ENCODE results near the gene TECPR2.
"Not testable (repeated sequence)": the region's sequence is repeated elsewhere in the genome, so short reads cannot be mapped to it uniquely, and the experiment has no call there.

Gene TECPR2

DNA sequence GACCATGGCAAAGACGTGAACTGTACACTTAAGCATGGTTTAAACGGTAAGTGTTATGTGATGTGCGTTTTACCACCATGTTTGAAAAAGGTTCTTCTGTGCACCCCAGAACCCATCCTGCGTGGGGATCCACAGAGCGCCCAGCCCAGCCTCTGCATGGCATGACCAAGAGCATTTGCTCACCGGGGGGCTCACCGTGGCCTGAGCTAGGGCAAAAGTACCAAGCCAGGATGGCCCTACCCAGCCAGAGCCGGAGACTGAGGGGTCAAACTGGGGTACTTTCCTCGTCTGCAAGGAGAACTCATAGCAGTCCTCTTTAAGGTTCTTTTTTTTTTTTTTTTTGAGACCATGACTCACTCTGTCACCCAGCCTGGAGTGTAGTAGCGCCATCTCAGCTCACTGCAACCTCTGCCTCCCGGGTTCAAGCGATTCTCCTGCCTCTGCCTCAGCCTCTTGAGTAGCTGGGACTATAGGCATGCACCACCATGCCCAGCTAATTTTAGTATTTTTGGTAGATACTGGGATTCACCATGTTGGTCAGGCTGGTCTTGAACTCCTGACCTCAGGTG, 163.3 kb downstream of the TECPR2 start:
- DNase-seq (ENCODE audit: low spot score): no peak

DNA sequence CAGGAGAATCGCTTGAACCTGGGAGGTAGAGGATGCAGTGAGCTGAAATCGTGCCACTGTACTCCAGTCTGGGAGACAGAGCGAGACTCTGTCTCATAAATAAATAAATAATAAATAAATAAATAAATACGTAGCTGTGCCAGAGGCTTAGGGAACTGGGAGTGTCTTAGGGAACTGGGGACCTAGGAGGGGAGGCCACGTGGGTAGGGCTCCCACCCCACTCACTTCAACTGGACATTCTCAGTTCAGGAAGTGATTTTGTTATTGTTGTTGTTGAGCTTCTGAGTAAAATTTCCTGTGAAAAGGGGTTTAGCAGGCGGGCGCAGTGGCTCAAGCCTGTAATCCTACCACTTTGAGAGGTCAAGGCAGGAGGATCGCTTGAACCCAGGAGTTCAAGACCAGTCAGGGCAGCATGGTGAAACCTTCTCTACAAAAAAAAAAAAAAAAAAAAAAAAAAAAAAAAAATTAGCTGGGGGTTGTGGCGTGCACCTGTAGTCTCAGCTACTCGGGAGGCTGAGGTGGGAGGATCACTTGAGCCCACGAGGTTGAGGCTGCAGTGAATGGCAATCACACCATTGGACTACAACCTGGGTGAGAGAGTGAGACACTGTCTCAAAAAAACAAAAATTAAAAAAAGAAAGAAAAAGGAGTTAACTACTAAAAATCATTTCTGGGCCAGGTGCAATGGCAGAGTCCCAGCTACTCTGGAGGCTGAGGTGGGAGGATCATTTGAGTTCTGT, 165.9 kb downstream of the TECPR2 start:
- DNase-seq (ENCODE audit: low spot score): no peak

DNA sequence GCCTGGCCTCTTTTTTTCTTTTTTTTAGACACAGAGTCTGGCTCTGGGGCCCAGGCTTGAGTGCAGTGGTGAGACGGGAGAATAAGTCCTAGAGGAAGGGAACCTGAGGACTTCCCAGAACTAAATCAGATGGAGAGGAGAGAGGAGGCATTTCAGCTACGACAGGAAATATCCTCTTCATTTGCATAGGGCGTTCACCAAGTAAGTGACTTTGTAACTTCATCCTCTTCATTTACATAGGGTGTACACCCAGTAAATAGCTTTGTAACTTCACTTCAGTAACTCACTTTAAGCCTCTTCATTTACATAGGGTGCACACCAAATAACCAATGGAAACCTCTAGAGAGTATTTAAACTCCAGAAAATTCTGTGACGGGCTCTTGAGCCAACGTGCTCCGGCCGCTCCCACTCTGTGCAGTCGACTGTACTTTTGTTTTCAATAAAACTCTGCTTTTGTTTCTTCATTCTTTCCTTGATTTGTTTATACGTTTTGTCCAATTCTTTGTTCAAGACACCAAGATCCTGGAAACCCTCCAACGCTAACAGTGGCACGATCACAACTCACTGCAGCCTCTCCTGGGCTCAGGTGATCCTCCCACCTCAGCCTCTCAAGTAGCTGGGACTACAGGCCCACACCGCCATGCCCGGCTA, 168.2 kb downstream of the TECPR2 start:
- no peak for DNase-seq (ENCODE audit: low spot score)

DNA sequence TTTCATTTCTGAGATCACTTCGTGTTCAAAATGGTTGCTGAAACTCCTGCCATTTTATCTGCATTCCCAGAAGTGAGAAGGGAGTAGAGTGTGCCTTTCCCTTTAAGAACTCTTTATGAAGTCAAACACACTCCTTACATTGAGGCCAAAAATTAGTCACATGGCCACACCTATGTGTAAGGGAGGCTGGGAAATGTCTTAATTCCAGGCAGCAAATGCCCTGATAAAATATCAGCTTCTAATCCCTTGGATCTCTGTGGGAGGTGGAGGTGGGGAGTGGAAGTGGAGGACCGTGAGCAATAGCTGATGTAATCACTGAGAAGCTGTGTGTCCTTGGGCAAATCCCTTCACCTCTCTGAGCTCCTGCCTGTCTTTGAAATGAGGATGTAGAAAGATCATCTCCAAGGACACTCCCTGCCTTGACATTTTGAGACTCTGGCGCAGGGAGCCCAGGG, 169.5 kb downstream of the TECPR2 start:
- no peak for DNase-seq (ENCODE audit: low spot score)

DNA sequence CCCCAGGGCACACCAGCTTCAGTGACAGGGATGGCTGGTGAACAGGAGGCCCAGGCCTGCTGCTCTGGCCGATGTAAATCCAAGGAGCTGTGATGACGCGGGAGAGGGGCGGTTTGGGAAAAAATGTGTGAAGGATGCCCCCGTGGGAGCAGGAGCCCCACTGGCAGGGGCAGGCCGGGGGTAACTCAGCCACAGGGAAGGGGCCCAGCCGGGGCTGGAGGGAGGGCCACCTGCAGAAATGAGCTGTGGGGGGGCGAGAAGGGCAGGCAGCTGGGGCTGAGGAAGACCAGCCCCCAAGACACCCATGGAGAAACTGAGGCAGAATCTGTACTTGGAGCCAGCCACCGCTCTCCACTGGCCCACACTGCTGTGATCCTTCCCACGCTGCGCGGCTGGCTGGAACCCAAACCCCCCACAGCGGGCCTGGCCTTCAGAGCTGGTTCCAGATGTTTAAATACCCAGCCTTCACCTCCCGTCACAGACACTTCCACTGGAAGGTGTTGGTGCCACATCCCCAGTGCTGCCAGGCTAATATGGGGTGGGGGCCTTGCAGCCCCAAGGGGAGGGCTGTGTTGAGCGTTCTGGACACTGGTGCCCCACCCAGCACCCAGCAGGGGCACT, 175.3 kb downstream of the TECPR2 start:
- DNase-seq (ENCODE audit: low spot score): no peak

DNA sequence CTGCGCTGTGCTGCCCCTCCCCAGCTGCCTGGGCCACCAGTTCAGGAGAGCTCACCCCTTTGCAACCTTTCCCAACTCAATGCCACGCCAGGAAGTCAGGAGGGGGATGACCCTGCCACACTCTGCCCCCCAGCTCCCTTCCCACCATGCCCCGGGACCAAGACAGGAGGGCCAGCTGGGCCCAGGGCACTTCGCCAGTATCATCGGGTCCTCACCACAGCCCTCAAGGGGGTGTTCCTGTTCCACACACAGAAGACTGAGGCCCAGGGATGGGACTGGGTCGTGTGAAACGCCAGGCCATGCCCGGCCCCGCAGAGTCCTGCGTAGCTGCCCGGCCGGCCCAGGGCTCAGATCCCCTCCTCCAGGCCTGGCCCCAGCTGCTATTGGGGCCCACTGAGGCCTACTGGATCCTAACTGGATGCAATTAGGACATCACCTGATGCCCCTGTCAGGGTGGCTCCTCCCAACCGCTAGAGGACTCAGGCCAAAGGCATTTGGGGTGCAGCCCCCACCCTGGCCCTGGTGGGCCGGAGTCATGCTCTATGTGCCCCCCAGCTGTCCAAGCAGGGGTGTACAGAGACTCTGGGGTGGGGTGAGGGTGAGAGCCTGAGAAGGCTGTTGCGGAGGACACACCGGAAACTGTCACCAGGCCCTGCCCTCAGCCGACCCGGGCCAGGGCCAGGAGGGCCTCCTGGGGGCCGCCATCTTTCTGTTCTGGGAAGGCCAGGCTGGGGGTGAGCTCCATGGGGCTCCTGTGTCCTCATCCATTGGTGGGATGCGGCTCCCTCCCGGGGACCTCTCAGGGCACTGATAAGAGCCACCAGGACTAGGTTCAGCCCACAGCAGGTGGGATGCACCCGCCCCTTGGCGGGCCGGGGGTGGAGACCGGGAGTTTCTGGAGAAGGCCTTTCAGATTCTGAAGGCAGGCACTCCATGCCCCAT, 176.1 kb downstream of the TECPR2 start:
- no peak for DNase-seq (ENCODE audit: low spot score)

DNA sequence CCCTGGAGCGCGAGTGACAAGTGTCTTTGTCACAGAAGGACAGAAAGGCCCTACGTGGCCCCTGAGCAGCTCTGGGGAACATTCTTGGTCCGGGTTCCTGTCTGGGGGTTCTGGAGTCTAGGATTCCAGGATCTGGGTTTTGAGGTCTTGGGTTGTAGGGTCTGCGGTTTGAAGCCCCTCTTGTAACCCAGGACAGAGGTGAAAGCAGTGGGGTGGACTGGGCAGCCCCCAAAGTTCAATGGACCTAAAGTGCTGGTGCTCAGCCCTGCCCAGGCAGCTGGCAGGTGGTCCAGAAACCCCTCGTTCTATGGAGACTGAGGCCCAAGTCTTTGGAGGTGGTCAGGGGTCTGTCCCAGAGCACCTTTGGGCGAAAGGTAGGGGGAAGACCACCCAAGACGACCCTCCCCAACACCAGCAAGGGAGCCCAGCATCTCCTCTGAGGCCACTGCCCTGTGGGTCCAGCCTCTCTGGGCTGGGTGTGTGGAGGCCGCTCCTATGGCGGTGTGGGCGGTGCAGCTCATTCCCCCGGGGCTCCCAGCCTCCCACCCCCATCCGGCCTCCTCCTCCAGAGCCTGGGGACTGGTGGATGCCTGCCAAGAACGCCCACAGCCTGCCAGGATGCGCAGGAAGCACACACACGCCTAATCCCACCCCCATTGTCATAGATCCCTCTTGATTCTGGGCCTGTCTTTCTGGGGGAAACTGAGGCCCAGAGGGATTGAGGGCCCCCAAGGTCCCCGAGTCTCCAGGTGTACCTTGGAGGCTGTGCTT, 177.0 kb downstream of the TECPR2 start:
- DNase-seq (ENCODE audit: low spot score): no peak

DNA sequence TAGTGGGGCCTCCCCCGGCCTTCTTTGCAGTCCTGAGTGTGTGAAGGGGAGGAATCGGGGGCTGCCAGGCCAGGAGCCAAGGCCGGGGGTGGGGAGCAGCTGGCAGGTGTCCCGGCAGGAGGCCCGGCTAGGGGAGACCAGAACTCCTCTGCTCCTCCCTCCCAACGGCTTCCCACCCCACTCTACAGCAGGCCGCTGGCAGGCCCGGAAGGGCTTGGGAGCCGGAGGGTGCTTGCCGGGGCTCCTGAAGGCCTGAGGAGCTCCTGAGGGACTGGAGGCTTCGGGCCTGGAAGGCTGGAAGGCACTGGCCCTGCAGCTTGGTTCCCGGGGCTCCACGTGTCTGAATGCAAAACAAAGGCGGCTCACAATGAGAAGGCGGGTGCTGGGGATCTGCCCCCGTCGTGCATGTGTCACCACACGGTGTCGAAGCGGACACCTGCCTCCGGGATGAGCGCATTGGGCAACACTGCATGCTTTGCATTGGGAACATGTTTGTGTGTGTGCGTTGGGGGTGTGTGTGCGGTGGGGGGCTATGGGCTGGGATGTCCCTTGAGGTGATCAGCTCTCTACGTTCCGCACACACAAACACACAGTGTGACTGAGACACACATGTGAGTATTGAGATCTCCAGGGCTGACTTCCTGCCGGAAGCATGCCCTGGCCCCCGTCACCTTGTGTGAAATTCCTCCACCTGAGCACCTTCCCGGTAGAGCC, 177.7 kb downstream of the TECPR2 start:
- DNase-seq (ENCODE audit: low spot score): no peak

DNA sequence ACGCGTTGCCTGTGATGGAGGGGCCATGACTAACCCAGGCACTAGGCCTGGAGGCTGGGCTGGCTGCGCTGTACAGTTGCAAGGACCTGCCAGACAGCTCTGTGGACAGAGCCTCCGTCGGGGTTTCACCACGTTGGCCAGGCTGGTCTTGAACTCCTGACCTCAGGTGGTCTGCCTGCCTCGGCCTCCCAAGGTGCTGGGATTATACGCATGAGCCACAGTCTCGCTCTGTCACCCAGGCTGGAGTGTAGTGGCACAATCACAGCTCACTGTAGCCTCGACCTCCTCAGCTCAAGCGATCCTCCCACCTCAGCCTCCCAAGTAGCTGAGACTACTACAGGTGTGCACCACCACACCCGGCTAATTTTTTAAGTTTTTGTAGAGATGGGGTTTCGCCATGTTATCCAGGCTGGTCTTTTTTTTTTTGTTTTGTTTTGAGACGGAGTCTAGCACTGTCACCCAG, 178.3 kb downstream of the TECPR2 start:
- not testable (repeated sequence) for DNase-seq (ENCODE audit: low spot score)

DNA sequence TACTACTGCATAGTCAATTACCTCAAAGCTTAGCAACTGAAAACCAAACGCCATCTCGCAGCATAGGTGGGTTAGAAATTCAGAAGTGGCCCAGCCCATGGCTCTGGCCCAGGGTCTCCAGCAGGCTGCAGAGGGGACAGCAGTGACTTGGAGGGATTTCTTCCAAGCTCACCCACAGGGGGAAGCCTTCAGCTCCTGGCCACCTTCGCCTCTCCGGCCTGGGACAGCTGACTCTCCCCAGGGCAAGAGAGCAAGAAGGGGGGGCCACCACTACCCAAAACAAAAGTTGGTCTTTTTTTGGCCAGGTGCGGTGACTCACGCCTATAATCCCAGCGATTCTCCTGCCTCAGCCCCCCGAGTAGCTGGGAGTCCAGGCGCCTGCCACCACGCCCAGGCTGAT, 179.0 kb downstream of the TECPR2 start:
- peak; percentile 42 for DNase-seq (ENCODE audit: low spot score)

DNA sequence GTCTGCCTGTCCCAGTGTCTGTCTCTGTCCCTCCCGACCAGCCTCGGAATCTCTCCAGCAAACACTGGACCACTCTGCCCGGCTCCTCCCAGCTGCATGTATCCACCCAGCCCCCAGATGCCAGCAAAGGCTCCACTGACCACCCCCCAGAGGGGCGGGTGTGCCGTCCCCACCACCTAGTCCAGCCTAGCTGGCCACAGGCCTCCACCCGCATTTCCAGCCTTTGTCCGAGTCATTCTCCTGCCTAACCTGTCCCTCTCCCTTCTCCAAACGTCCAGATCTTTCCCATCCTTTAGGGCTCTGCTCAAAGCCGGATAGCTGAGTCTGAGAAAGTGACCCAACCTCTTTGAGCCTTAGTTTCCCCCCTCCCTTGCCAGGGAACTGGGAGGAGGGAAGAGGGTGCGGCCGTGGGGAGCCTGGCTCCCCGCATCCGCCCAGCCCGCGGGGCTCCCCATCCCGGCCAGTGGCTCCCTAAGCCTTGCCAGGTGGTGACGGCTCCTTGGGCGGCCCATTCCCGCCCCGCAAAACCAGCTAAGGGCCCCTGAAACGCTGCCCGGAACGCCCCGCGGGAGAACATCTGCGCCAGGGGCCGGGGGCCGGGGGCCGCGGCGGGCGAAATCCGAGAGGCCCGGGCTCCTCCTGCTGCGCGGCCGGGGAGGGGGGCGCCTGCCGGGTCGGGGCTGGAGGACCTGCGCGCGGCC, 181.5 kb downstream of the TECPR2 start:
- DNase-seq (ENCODE audit: low spot score): no peak

DNA sequence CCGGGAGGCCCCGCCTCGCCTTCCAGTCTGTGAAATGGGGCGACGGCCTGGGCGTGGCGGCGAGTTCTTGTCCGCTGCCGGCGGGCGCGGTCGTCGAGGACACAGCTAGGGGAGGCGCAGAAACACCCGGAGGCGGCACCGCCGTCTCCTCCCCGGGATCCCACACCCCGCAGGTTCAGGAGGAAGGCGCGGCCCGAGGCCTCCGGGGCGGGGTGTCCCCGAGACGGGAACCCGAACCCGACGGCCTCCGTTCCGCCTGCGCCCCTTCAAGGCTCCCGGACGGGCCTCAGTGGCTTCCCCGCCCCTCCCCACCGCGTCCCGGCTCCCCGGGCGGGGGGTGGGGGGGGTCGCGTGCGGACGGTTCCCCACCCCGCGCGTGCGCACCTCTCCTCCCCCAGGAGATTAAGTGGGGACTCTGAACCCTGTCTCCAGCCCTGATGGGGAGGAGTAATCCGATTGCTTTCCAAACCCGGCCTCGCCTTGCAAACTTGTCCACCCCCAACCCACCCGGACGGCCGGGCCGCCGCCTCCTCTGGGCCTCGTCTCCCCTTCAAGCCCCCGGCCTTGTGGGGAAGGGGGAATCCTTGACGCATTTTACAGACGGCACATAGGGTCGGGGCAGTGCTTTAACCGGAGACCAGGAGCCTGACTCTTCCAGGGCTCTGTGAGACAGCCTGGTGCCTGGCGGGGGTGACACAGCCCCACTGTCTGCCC, 182.2 kb downstream of the TECPR2 start:
- DNase-seq (ENCODE audit: low spot score): no peak

DNA sequence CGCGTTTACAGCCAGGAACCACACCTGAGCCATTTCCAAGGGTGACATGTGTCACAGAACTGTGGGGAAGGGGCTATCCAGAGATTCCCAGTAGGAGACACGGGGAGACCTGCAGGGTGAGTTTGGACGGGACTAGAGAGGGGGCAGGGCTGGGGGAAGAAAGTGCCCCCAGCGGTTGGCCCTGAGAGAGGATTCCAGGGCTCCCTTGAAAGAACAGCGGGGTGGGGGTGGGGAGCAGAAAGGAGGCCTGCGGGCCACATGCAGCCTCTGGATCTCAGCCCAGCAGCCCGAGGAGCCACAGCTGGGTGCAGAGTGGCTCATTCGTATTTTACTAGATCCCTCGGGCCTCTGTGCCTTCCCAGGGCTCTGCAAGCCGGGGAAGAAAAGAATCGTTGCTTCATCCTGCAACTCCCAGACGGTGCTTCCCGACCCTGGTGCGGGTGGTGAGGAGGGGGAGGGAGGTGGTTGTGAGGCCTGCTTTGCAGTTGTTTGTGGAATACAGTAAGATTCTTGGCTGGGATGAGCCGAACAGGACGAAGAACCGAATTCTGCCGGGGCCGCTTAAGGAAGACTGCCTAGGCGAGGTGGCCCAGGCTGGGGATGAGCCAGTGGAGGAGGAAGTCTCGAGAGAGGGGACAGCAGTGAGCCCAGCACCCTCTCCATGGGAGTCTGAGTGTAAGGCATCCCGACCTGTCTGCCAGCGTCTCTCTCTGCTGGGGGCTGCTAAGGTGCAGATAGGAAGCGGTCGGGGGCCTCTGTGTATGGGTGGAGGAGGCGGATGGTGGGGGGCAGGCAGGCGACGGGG, 182.9 kb downstream of the TECPR2 start:
- peak; percentile 49 for DNase-seq (ENCODE audit: low spot score)

DNA sequence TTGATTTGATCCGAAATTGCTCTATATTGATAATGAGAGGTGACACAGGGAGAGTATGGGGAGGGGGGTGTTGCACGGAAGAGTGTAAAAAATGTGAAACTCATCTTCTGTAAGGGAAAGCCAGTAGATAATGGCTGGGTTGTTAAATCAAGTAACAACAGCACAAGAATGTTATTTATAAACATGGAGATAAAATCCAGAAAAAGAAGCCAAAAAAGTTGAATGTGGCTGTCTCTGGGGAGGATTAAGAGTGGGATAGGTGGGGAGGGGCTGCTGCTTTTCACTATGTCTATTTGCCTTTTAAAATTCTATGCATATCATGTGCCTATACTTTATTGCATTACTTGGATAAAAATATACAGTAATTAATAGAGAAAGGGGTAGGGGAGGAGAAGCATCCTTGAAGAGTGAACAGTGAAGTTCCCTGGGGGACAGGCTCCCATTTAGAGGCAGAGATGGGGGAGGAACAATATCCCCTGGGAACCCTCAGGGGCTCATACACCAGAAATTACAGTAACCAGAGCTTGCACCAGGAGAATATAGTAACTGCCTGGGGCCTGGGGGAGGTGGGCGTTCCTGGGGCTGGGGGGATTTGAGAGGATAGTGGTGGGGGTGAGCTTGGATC, 186.0 kb downstream of the TECPR2 start:
- no peak for DNase-seq (ENCODE audit: low spot score)

DNA sequence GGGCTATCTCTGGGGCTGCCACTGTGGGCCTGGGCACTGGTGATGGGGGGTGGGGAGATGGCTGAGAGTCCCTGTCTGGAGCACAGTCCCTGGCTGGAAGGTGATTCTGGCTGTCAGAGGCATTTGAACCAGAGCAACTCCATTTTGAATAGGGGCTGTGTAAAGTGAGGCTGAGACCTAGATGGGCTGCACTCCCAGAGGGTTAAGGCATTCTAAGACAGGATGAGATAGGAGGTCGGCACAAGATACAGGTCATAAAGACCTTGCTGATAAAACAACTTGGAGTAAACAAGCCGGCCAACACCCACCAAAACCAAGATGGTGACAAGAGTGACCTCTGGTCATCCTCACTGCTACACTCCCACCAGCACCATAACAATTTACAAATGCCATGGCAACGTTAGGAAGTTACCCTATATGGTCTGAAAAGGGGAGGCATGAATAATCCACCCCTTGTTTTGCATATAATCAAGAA, 188.2 kb downstream of the TECPR2 start:
- DNase-seq (ENCODE audit: low spot score): not testable (repeated sequence)

All from cerebellar cortex (tissue), 1 donor.